Activated T-cell treated with anti-CD3 and anti-CD28 coated beads, Interleukin-2, amount 50 U/mL, for 72 hours (primary cell): ENCODE results near the gene MT1H. TPM values are rescaled to one million over a fixed set of nuclear protein-coding genes. Genes with fewer than 3 reads are reported as not detected.

Source experiments
- ATAC-seq, 2 donors: fragments of 150-1000 bp; cut with Tn5 transposase; replicated peaks in 1 of 2; 2 replicates each; pipeline ENCODE4 v1.10.0; 2021; ENCODE audit warnings: moderate library complexity in 2 of 2, mild to moderate bottlenecking in 1 of 2
- DNase-seq, 2 donors: peaks; one replicate each; pipeline ENCODE4 v3.0.0; 2021 to 2022; ENCODE audit warnings: mixed read lengths in 1 of 2
- H3K27ac Mint-ChIP-seq: one replicate; pipeline ENCODE4 v1.8.0; 2022; ENCODE audit warnings: mild to moderate bottlenecking, moderate library complexity, mixed read lengths
- H3K27me3 Mint-ChIP-seq: one replicate; pipeline ENCODE4 v1.8.0; 2022; ENCODE audit warnings: low read depth, mixed read lengths
- H3K36me3 Mint-ChIP-seq, 2 donors: one replicate each; pipeline ENCODE4 v1.8.0; 2022; ENCODE audit warnings: mixed read lengths in 2 of 2, mild to moderate bottlenecking in 1 of 2; ENCODE audit not compliant: insufficient read depth in 2 of 2
- H3K4me1 Mint-ChIP-seq: one replicate; pipeline ENCODE4 v1.8.0; 2022; ENCODE audit warnings: low read depth, mixed read lengths
- H3K4me3 Mint-ChIP-seq, 2 donors: one replicate each; pipeline ENCODE4 v1.8.0; 2022; ENCODE audit warnings: mild to moderate bottlenecking in 2 of 2, mixed read lengths in 2 of 2, moderate library complexity in 2 of 2
- H3K9me3 Mint-ChIP-seq, 2 donors: one replicate each; pipeline ENCODE4 v1.8.0; 2022; ENCODE audit warnings: mixed read lengths in 2 of 2
- total RNA-seq, 2 donors: library from RNA; stranded (reverse); gene quantifications; one replicate each; pipeline ENCODE4 v1.2.3, GENCODE V29; 2022

The MT1H gene
- total RNA-seq, 2 donors from 2014 or later, result 9.6 to 37.5 TPM

DNA sequence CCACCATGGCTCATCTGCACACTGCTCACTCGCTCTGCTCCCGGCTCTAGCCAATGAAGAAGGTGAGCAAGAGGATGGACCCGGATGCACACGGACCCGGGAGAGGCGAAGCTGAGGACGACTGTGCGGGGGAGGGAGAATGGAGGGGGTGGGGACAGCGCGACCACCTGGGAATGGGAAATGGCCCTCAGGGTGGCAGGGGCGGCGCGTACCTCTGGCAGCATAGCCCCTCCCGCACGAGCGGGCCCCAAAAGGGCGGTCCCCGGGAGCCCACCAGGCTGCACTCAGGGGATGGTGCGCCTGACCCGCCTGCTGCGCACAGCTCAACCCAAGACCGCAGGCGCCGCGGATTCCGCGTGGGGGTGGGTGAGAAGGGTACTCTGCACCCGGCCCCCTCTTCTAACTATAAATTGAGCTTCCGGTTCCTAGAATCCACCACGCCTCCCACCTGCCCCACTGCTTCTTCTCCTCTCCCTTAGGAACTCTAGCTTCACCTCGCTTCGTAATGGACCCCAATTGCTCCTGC lies 6.1 kb downstream of the MT1H start:
- DNase-seq, result peak; percentile 68 to 77
- no peaks in the 10 kb centered on the region for H3K9me3 Mint-ChIP-seq
- peaks cover 40% of the 10 kb centered on the region for H3K27me3 Mint-ChIP-seq
- no peak overlapping the region for H3K27ac Mint-ChIP-seq
- H3K4me1 Mint-ChIP-seq, result peaks cover 28% of the 10 kb centered on the region
- no peaks in the 10 kb centered on the region for H3K36me3 Mint-ChIP-seq
- peak overlapping the region; percentile 75 to 77 for H3K4me3 Mint-ChIP-seq
- peak; percentile 69 to 71 for ATAC-seq

- Mint-ChIP-seq H3K4me3 (no peak overlapping the region), H3K9me3 (no peaks in the 10 kb centered on the region), H3K27ac (no peak overlapping the region), H3K4me1 (peaks cover 40% of the 10 kb centered on the region), H3K36me3 (no peaks in the 10 kb centered on the region), H3K27me3 (peaks cover 25% of the 10 kb centered on the region)
- ATAC-seq (no peak), DNase-seq (no peak)
These were observed 7.9 kb downstream of the MT1H start for GRCh38 chr16:56677474-56677873.

DNA sequence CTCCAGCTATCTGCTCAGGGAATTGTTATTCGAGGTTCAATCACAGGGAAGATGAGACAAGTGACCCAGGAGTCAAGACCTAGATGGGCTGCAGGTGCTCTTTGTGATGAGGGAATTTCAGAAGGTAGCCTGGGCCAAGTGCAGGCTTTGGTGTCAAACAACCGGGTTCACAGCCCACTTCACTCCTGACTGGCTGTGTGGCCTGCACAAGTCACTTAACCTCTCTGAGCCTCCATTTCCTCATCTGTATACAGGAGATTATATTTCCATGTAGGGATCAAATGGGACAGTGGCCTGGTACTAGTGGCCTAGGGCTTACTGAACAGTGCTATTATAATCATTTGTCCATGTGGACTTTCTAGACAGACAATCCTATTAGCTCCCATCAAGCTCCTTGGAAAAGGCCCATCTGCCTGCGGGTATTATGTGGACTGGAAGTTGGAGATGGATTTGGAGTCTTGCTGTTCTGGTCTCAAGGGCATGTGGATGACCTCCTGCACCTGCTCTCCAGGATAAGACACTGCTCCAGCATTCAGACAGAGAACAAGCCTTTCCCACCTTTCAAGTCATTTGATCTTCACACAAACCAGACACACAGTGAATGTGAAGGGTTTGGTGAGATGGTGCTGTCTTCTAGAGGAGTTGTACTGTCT lies 9.6 kb downstream of the MT1H start:
- peaks cover 55% of the 10 kb centered on the region for H3K4me1 Mint-ChIP-seq
- no peak overlapping the region for H3K27ac Mint-ChIP-seq
- H3K4me3 Mint-ChIP-seq, result no peak overlapping the region
- peaks cover 11% of the 10 kb centered on the region for H3K27me3 Mint-ChIP-seq
- DNase-seq, result no peak
- H3K36me3 Mint-ChIP-seq, result no peaks in the 10 kb centered on the region
- no peak for ATAC-seq
- H3K9me3 Mint-ChIP-seq, result no peaks in the 10 kb centered on the region

DNA sequence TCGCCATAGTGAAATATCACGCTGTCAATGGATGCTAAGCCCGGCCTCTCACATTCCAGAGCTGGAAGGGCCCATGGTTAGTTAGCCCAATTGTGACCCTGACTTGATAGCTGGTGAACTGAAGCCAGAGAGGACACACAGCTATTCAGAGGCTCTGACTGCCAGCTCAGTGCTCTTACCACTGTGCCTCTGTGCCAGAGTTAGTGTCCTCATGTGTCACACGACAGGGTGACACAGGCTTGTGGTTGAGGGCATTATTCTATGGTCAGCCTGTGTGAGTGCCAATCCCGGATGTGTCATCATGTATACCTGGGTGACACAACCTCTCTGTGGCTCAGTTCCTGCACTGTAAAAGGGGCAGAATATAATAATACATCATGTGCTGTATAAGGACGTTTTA lies 10.2 kb downstream of the MT1H start:
- no peak overlapping the region for H3K27ac Mint-ChIP-seq
- no peak overlapping the region for H3K4me3 Mint-ChIP-seq
- H3K9me3 Mint-ChIP-seq, result no peaks in the 10 kb centered on the region
- ATAC-seq, result peak; percentile 70 to 72
- DNase-seq, result peak; percentile 52 to 62
- peaks cover 55% of the 10 kb centered on the region for H3K4me1 Mint-ChIP-seq
- H3K27me3 Mint-ChIP-seq, result peaks cover 9% of the 10 kb centered on the region
- H3K36me3 Mint-ChIP-seq, result no peaks in the 10 kb centered on the region

- Mint-ChIP-seq H3K4me3 (peak within 1 kb of the TSS; percentile 94 to 96), H3K4me1 (peaks cover 38% of the 10 kb centered on the region), H3K27ac (peak within 1 kb of the TSS; percentile 93), H3K36me3 (peaks cover 3 to 6% of the 10 kb centered on the region in 2 donors), H3K9me3 (no peaks in the 10 kb centered on the region), H3K27me3 (no peaks in the 10 kb centered on the region)
- ATAC-seq, result peak; percentile 96 to 97
- peak; percentile 91 to 92 for DNase-seq
These were observed 12.5 kb downstream of the MT1H start, which contains the start of gene MT1X for GRCh38 chr16:56681939-56682702. MT1X (plus strand) TSS chr16:56682470; CDS start chr16:56682541, 71 bp downstream.

- DNase-seq, result no peak
- peak; percentile 4 to 8 for ATAC-seq
- no peaks in the 10 kb centered on the region for H3K27me3 Mint-ChIP-seq
These were observed 13.2 kb downstream of the MT1H start for GRCh38 chr16:56682703-56683397.

DNA sequence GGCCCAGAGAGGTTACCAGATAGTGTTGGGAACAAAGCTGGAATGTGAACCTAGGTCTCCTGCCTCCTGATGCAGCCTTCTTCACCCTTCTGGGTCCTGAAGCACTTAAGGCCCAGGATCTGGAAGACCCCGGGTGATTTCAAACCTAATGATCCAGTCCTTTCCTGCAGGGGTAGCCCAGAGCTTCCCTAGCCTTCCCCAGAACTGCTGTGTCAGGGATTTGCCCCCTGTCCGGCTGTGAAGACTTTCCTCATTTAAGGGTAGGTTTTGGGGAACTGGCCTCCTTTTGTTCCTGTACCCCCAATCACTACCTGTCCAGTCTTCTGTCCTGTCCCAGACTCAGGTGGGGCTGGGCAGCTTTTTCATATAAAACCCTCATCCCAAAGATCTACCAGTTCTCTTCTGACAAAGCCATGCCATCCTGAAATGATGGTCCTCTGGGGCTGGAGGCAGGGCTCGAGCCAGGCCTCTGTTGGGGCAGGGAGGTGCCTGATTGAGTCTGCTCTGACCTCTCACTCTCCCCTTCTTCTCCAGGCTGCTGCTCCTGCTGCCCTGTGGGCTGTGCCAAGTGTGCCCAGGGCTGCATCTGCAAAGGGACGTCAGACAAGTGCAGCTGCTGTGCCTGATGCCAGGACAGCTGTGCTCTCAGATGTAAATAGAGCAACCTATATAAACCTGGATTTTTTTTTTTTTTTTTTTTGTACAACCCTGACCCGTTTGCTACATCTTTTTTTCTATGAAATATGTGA lies 14.0 kb downstream of the MT1H start:
- ATAC-seq, result no peak
- Mint-ChIP-seq H3K4me3 (peak overlapping the region; percentile 94 to 96), H3K36me3 (peaks cover 4 to 6% of the 10 kb centered on the region in 2 donors), H3K4me1 (peaks cover 38% of the 10 kb centered on the region), H3K27me3 (no peaks in the 10 kb centered on the region), H3K27ac (no peak overlapping the region), H3K9me3 (no peaks in the 10 kb centered on the region)
- DNase-seq, result no peak

More at GRCh38 chr16:56682703-56683397, 13.2 kb downstream of the MT1H start:
- Mint-ChIP-seq H3K9me3 (no peaks in the 10 kb centered on the region), H3K36me3 (peaks cover 4 to 6% of the 10 kb centered on the region in 2 donors), H3K4me1 (peaks cover 38% of the 10 kb centered on the region), H3K27ac (peak overlapping the region; percentile 93), H3K4me3 (peak overlapping the region; percentile 94 to 96)

- DNase-seq (no peak), ATAC-seq (no peak)
- Mint-ChIP-seq H3K4me3 (peak overlapping the region; percentile 94 to 96), H3K36me3 (peaks cover 4 to 6% of the 10 kb centered on the region in 2 donors), H3K27me3 (no peaks in the 10 kb centered on the region), H3K27ac (no peak overlapping the region), H3K4me1 (peaks cover 38% of the 10 kb centered on the region), H3K9me3 (no peaks in the 10 kb centered on the region)
These were observed 14.8 kb downstream of the MT1H start for GRCh38 chr16:56684256-56684925.

DNA sequence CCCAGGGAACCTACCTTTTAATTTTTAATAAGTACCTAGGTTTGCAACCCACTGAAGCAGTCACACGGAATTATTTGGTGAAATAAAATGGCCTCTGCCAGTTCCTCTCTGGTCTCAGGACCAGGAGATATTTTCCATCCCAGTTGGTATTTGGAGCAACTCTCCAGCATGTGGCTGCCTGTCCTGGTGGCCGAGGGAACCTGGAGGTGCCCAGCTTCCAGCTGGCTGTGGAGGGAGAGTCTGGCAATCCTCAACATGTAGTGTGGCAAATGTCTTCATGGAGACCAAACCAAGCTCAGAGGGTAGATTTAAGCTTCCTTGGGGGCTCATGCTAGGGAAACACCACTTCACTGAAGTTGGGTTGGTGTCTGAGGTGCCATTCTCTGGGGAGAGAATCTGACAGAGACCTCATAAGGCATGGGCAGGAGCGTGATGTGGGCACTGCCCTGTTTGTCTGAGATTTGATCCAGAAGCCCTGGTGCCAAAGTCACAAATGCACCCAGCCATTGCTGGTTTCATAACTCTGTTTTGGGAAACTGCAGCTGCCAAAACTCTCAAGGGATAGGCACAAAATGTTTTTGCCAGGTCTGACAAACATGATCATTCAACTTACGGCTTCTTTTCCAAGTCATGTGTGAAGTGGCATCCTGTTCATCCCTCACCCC lies 15.4 kb downstream of the MT1H start:
- no peak overlapping the region for H3K4me3 Mint-ChIP-seq
- DNase-seq (no peak), ATAC-seq (no peak)
- H3K27me3 Mint-ChIP-seq, result no peaks in the 10 kb centered on the region
- H3K27ac Mint-ChIP-seq, result no peak overlapping the region
- no peaks in the 10 kb centered on the region for H3K9me3 Mint-ChIP-seq
- H3K36me3 Mint-ChIP-seq, result peaks cover 4 to 6% of the 10 kb centered on the region in 2 donors
- peaks cover 32% of the 10 kb centered on the region for H3K4me1 Mint-ChIP-seq

DNA sequence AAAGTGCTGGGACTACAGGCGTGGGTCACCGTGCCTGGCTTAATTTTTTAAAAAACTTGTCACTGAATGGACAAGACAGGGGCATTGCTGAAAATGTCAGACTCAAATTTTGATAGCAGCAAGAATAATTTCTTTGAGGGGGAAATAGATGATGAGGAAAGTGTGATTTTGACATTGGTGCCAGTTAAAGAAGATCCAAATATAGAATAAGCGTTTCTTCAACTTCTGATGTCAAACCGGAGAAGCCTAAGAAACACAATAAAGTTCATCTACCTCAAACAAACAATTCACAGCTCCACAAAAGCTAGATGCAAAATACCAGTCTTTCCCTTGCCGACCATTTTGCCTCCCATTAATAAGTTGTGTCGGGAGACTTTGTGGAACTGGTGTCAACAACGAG lies 17.1 kb downstream of the MT1H start:
- no peak overlapping the region for H3K4me3 Mint-ChIP-seq
- H3K27ac Mint-ChIP-seq, result no peak overlapping the region
- DNase-seq (no peak), ATAC-seq (no peak)
- peaks cover 4 to 6% of the 10 kb centered on the region in 2 donors for H3K36me3 Mint-ChIP-seq
- H3K27me3 Mint-ChIP-seq, result no peaks in the 10 kb centered on the region
- no peaks in the 10 kb centered on the region for H3K9me3 Mint-ChIP-seq
- peaks cover 26% of the 10 kb centered on the region for H3K4me1 Mint-ChIP-seq

GRCh38 chr16:56688762-56689161 lies 19.1 kb downstream of the MT1H start:
- Mint-ChIP-seq H3K9me3 (no peaks in the 10 kb centered on the region), H3K27ac (no peak overlapping the region), H3K27me3 (no peaks in the 10 kb centered on the region), H3K4me3 (no peak overlapping the region), H3K4me1 (peaks cover 8% of the 10 kb centered on the region), H3K36me3 (peaks cover 4 to 6% of the 10 kb centered on the region in 2 donors)
- ATAC-seq (no peak), DNase-seq (no peak)
